ENCODE measurements around the gene ERGIC1. TPM values are rescaled to one million over a fixed set of nuclear protein-coding genes. Genes with fewer than 3 reads are reported as not detected.

The ERGIC1 gene
- total and polyA plus RNA-seq, 2 of the 8 experiments (the other 6 are each of a cell fraction or from before 2014, with no cell fraction given), result 95.3 to 106 TPM

DNA sequence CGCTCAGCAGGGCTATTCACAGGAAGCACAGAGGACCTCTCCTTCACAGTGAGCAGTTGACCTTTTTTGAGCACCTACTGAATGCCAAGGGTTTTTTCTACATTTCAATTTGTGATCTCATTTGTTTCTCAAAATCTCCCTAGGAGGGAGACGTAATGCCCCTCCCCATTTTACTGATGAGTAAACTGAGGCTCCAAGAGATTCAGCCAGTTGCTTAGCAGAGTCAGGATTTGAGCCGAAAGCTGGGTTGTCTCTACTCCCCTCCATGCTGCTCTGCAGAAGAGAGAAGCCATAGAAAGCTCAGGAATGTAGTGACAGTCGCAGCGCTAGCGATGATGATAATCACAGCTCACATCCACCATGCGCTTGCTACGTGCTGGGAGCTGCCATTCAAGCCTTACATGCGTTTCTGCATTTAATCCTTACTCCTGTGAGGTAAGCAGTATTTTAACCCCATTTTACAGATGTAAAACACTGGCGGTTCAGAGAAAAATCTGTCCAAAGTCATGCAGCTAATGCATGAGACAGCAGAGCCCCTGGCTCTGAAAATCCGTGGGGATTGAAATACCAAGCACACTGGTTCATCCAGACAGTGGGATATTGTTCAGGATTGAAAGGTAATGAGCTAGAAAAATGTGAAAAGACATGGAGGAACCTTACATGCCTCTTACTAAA is 33.8 kb downstream of the ERGIC1 start (continued):
- TF ChIP-seq, protein P1, sequence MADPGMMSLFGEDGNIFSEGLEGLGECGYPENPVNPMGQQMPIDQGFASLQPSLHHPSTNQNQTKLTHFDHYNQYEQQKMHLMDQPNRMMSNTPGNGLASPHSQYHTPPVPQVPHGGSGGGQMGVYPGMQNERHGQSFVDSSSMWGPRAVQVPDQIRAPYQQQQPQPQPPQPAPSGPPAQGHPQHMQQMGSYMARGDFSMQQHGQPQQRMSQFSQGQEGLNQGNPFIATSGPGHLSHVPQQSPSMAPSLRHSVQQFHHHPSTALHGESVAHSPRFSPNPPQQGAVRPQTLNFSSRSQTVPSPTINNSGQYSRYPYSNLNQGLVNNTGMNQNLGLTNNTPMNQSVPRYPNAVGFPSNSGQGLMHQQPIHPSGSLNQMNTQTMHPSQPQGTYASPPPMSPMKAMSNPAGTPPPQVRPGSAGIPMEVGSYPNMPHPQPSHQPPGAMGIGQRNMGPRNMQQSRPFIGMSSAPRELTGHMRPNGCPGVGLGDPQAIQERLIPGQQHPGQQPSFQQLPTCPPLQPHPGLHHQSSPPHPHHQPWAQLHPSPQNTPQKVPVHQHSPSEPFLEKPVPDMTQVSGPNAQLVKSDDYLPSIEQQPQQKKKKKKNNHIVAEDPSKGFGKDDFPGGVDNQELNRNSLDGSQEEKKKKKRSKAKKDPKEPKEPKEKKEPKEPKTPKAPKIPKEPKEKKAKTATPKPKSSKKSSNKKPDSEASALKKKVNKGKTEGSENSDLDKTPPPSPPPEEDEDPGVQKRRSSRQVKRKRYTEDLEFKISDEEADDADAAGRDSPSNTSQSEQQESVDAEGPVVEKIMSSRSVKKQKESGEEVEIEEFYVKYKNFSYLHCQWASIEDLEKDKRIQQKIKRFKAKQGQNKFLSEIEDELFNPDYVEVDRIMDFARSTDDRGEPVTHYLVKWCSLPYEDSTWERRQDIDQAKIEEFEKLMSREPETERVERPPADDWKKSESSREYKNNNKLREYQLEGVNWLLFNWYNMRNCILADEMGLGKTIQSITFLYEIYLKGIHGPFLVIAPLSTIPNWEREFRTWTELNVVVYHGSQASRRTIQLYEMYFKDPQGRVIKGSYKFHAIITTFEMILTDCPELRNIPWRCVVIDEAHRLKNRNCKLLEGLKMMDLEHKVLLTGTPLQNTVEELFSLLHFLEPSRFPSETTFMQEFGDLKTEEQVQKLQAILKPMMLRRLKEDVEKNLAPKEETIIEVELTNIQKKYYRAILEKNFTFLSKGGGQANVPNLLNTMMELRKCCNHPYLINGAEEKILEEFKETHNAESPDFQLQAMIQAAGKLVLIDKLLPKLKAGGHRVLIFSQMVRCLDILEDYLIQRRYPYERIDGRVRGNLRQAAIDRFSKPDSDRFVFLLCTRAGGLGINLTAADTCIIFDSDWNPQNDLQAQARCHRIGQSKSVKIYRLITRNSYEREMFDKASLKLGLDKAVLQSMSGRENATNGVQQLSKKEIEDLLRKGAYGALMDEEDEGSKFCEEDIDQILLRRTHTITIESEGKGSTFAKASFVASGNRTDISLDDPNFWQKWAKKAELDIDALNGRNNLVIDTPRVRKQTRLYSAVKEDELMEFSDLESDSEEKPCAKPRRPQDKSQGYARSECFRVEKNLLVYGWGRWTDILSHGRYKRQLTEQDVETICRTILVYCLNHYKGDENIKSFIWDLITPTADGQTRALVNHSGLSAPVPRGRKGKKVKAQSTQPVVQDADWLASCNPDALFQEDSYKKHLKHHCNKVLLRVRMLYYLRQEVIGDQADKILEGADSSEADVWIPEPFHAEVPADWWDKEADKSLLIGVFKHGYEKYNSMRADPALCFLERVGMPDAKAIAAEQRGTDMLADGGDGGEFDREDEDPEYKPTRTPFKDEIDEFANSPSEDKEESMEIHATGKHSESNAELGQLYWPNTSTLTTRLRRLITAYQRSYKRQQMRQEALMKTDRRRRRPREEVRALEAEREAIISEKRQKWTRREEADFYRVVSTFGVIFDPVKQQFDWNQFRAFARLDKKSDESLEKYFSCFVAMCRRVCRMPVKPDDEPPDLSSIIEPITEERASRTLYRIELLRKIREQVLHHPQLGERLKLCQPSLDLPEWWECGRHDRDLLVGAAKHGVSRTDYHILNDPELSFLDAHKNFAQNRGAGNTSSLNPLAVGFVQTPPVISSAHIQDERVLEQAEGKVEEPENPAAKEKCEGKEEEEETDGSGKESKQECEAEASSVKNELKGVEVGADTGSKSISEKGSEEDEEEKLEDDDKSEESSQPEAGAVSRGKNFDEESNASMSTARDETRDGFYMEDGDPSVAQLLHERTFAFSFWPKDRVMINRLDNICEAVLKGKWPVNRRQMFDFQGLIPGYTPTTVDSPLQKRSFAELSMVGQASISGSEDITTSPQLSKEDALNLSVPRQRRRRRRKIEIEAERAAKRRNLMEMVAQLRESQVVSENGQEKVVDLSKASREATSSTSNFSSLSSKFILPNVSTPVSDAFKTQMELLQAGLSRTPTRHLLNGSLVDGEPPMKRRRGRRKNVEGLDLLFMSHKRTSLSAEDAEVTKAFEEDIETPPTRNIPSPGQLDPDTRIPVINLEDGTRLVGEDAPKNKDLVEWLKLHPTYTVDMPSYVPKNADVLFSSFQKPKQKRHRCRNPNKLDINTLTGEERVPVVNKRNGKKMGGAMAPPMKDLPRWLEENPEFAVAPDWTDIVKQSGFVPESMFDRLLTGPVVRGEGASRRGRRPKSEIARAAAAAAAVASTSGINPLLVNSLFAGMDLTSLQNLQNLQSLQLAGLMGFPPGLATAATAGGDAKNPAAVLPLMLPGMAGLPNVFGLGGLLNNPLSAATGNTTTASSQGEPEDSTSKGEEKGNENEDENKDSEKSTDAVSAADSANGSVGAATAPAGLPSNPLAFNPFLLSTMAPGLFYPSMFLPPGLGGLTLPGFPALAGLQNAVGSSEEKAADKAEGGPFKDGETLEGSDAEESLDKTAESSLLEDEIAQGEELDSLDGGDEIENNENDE (IDR thresholded peaks at IDR 0.05; ENCODE audit: insufficient replicate concordance, low read length), result no peak
- TF ChIP-seq CBX5 (IDR thresholded peaks at IDR 0.05; ENCODE audit: low read depth, low read length), result no peak
